SK-MEL-5 (cell line): ENCODE data around the gene COLEC12. TPM values are rescaled to one million over a fixed set of nuclear protein-coding genes. Genes with fewer than 3 reads are reported as not detected.

Experiments
- DNase-seq: peaks from one replicate; pipeline ENCODE4 v3.0.0-alpha.2; 2016; ENCODE audit warnings: low read depth, low spot score
- in situ Hi-C: cut with HindIII; loops from 2 replicates; pipeline ENCODE4 v1.10.0; 2016; ENCODE audit warnings: low sequenced_read_pairs, high pct_unique_total_duplicates, low pct_unique_long_range_greater_than_20kb
- total RNA-seq: library from RNA; depleted of rRNA; stranded (reverse); fragments of >200 nt; shearing (Covaris generic); gene quantifications from 2 replicates; pipeline ENCODE4 v1.2.3, GENCODE V29; 2014

COLEC12 gene
- total RNA-seq, 1 experiment from 2014 or later = 1.9 TPM

DNA sequence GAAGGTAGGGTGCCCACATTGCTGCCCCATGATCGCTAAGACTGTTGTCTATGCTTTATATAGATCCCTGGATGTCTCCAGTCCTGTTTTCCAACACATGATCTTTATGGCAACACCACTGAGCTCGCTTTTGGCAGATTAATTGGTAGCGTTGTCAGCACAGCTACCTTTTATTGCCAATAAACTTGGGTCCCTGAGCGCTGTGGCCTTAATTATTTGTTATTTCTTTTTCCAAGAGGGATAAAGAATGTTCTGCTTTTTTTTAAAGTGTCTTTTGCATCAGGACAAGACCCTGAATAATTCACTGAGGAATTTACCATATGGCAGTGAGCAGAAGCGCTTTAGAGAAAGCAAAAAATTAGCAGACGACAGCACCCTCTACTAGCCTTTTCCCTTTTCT is 113.5 kb downstream of the COLEC12 start:
- DNase-seq = no peak
- in situ Hi-C loops = no loop called here

DNA sequence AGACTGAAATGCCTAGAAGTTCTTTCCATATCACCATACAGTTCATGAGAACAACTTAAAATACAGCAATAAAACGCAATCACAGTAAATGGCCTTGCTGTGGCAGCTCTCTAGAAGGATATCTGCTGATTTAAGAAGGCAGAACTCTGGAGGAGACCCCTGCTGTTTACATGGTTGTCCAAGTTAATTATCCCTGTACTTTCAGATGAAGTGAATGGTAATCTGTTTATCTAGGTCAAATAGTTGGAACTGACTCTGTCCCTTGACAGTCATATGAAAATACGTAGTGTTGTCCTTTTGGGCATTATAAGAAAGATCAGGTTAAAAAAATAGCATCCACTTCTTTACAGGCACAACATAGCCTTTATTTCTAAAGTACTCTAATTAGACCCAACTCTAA is 115.6 kb downstream of the COLEC12 start:
- no peak for DNase-seq
- in situ Hi-C loops = no loop called here

DNA sequence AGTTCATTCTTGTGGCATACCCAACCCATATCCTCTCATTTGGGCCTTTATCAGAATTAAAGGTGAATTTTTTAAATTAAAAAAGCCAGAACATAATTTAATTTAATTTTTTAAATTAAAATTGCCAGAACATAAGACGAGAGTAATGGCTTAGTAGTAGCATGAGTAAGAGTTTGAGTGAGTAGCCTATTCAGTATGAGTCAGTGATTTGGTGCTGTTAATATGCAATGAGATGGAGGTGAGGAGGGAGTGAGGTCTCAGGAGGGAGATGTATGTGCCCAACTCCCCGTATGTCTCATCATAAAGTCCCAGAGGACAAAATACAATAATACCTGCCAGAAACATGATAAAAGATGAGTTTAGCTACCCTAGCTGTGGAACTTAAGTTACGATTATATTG is 117.4 kb downstream of the COLEC12 start:
- DNase-seq = no peak
- in situ Hi-C loops = no loop called here

GRCh38 chr18:382423-382984 is 118.0 kb downstream of the COLEC12 start:
- no peak for DNase-seq
- in situ Hi-C loops = no loop called here

GRCh38 chr18:379681-380330 is 120.7 kb downstream of the COLEC12 start:
- in situ Hi-C loops = no loop called here
- no peak for DNase-seq

DNA sequence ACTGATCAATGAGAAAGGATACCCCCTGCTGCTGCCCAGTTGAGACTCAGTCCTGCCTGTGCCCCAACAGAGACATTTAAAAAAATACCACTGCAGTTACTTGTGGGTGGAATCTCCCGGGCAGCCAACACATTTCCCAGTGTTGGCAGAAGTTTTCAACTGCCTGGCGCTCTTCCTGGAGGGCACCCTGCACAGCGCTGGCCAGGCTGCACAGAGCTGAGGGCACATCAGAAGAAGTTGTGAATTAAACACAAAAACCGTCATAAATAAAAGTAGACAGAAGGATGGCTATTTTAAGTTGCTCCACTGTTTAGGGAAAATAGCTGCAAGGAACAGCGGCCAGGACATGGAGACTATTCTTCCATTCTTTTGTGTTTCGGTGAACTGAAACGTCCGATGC is 122.4 kb downstream of the COLEC12 start:
- in situ Hi-C loops = no loop called here

DNA sequence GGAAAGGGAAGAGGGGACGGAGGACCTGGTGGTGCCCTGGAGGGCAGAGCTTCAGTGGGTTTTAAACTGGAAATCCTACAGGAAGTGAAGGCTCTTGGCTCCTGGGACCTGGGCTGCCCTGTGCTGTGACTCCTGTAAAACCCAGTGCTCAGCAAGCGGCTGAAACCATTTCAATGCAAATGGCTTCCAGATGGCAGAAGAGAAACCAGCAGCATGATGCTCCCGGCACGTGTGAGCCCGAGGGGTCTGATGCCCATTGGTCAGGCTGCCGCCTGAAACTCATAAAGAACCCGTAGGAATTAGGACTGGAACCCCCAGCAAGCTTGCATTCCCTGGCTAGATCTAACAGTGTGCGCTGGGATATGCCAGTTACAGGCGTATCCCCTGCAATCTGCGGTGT is 123.4 kb downstream of the COLEC12 start:
- in situ Hi-C loops = no loop called here
- no peak for DNase-seq

More for the DNA sequence above, 122.4 kb downstream of the COLEC12 start:
- DNase-seq = no peak

DNA sequence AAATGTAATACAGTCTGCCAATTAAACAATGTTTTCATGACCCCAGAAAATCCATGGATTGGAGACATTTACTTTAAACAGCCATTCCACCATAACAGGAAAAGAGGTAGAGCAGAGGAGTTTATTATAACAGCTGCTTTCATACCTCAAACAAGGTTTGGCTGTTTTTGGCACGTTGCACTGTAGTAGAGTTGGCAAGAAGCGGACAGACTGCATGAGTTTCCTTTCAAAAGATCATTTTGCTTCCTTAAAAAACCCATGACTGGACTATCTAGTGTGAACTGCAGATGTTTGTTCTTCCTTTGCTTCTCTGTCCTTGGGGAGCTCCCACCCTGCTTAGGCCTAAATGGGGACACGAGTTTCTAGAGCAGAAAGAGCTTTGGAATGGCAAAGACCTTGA is 124.2 kb downstream of the COLEC12 start:
- DNase-seq = no peak

DNA sequence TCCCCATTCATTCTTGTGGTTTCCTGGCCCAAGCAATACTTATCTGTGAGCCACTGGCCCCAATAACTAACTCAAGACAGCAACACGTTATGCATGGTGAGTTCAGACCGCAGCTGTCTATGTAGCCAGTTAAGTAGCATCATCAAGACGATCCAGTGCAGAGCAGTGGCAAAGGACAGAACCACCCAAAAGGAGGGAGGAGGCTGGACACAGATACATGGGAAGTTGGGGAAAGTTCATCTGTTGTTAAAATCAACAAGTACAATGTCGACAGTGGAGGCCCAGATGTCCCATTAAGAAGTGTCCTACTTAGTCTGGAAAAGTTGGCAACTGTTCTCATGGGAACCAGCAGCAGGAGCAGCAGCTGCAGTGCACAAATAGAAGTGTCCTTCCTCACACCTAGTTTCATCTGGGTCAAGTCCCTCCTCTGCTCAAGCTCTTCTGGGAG is 125.8 kb downstream of the COLEC12 start:
- no peak for DNase-seq
- in situ Hi-C loops = no loop called here

More for the DNA sequence above, 124.2 kb downstream of the COLEC12 start:
- in situ Hi-C loops = no loop called here

DNA sequence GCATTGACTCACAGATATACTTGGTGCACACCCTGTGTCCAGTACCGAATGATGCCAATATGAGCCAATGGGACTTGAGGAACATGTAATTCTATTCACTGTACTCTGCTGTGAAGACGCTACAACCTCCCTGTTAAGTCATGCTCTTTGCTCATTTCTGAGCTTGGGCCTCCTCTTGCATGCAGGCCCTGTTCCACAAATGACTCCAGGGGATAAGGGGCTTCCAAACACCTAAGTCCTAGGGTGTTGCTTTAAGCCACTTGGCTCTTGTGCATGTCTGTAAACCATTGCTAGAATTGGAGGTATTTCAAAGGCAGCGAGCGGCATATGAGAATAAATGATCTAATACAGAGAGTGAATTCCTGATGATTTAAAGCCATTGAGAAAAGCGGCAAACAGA is 126.7 kb downstream of the COLEC12 start:
- in situ Hi-C loops = no loop called here
- DNase-seq = no peak

GRCh38 chr18:371609-371982 is 128.9 kb downstream of the COLEC12 start:
- DNase-seq = no peak
- in situ Hi-C loops = no loop called here

- in situ Hi-C loops = no loop called here
Measured at GRCh38 chr18:370751-371608, 129.5 kb downstream of the COLEC12 start.

DNA sequence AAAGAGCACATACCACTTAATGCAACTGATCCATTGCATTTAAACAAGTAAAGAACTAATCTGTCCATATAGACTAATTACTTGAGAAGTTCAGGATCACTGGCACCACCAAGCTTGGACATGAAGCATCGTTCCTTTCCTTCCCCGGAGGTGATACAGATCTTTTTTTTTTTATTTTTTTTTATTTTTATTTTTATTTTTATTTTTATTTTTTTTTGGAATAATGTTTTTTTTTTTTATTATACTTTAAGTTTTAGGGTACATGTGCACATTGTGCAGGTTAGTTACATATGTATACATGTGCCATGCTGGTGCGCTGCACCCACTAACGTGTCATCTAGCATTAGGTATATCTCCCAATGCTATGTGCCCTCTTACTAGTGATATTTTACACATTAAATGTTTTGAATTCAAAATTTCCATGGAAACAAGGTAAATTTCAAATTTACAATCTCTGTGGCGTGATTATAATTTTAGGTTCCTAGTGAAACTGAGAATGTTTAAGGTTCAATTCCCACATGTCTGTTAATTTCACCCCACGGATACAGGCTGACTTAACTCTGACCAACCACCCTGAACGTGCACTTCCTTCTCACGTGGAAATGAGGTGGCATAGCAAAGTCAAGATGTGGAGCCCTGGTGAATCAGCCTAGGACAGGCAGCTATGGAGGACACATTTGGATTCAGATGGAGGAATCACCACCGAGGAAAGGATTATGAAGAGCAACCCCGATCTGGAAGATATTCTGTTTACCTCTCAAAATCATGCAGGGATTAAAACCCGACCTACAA is 131.1 kb downstream of the COLEC12 start:
- DNase-seq = no peak
- in situ Hi-C loops = no loop called here

More at GRCh38 chr18:370751-371608, 129.5 kb downstream of the COLEC12 start:
- DNase-seq = no peak

GRCh38 chr18:366466-367061 is 133.9 kb downstream of the COLEC12 start:
- in situ Hi-C loops = no loop called here
- DNase-seq = no peak

DNA sequence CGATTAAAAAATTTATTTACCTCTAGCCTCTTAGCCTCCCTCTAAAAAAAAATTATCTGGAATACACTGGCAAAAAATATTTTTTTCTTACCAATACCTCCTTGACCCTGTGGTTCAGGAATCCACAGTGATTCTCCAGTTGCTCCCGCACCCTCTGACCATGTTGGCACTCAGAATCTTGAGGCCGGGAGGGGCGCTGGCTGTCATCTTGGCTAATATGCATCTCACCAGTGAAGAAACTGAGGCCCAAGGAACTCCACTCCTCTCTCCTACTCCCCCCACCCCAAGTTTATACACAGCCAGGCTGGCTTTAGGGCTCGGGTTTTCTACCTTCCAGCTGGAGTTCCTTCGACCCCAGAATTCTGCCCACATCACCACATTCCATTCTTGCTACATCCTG is 134.8 kb downstream of the COLEC12 start:
- DNase-seq = no peak

DNA sequence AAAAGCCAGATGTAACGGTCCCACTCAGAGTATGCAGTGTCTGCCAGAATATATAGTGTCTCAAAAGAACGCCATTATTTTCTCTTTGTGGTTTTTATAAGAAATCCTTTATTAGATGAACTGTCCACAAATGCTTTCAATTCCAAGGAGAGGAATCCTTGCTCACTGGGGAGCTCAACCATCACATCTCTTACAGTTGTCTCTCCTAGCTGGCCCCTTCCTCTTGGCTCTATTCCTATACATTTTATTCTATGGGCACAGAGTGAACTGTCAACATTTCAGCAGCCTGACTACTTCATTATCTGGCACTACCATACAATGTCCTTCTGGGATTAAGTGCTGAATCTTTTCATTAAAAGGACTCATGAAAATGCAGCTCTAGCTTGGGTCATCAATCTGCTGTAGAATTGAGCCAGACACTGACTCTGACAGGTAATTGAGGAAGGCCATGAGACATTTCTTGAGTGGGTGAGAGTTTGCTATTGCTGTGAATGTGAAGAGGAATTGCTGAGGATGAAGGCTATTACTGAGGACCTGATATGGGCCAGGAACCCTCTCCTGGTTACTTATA is 136.2 kb downstream of the COLEC12 start:
- in situ Hi-C loops = no loop called here
- DNase-seq = no peak

More for the DNA sequence above, 134.8 kb downstream of the COLEC12 start:
- in situ Hi-C loops = no loop called here
